IMR-90 (cell line): Measurements from ENCODE around the gene TPD52L2. TPM values are rescaled to one million over a fixed set of nuclear protein-coding genes. Genes with fewer than 3 reads are reported as not detected.

Experiments used
- ATAC-seq: fragments of 200-7000 bp; cut with Tn5 transposase; 2 replicates; pipeline ENCODE4 v1.9.1; 2020; ENCODE audit warnings: low read depth, mild to moderate bottlenecking, moderate library complexity
- BruUV-seq: library from RNA; stranded (reverse); fragments of 400-500 nt; replicated peaks from 2 replicates; lab custom pipeline; 2021; lab: Mats Ljungman, UMichigan
- CTCF ChIA-PET: fragments of 300-600 bp; formaldehyde crosslinking; extraction: SDS; loops from one replicate; lab custom pipeline; 2021; ENCODE audit warnings: antibody characterized with exemption; lab: Yijun Ruan, JAX
- POLR2A ChIA-PET: fragments of 300-600 bp; sonication (Branson Sonifier 250); formaldehyde crosslinking; loops from one replicate; lab custom pipeline; 2022; ENCODE audit warnings: antibody characterized with exemption; ENCODE audit not compliant: unreplicated experiment; lab: Charles Lee
- DNase-seq: peaks from one replicate; pipeline ENCODE4 v3.0.0; 2013
- H2AFZ ChIP-seq: replicated peaks from 2 replicates; pipeline ENCODE3; 2013; ENCODE audit warnings: low read length, mild to moderate bottlenecking; ENCODE audit not compliant: poor library complexity
- H2AK5ac ChIP-seq: 2 replicates; pipeline ENCODE4 v1.6.1; 2013; ENCODE audit warnings: low read depth, low read length, inconsistent platforms
- H2AK9ac ChIP-seq: replicated peaks from 2 replicates; pipeline ENCODE3; 2013; ENCODE audit warnings: mild to moderate bottlenecking, low read depth, low read length, moderate library complexity; ENCODE audit not compliant: poor library complexity
- H2BK120ac ChIP-seq: 2 replicates; pipeline ENCODE4 v1.6.1; 2013; ENCODE audit warnings: low read depth, low read length, inconsistent platforms
- H2BK15ac ChIP-seq: 3 replicates; pipeline ENCODE4 v1.6.1; 2013; ENCODE audit warnings: low read depth, low read length, inconsistent platforms
- H2BK20ac ChIP-seq: 2 replicates; pipeline ENCODE4 v1.6.1; 2013; ENCODE audit warnings: low read depth, mild to moderate bottlenecking, inconsistent platforms, low read length, moderate library complexity
- H2BK5ac ChIP-seq: 2 replicates; pipeline ENCODE4 v1.6.1; 2013; ENCODE audit warnings: mild to moderate bottlenecking, low read depth, low read length, inconsistent platforms; ENCODE audit not compliant: poor library complexity, severe bottlenecking
- H3K14ac ChIP-seq: replicated peaks from 2 replicates; pipeline ENCODE4 v1.6.1; 2013; ENCODE audit warnings: low read depth, low read length, inconsistent platforms
- H3K18ac ChIP-seq: 2 replicates; pipeline ENCODE4 v1.6.1; 2013; ENCODE audit warnings: low read depth, low read length, control low read depth
- H3K23ac ChIP-seq: 2 replicates; pipeline ENCODE4 v1.6.1; 2013; ENCODE audit warnings: low read depth, low read length, inconsistent platforms
- H3K27ac ChIP-seq: 2 replicates; pipeline ENCODE4 v1.5.1; 2013; ENCODE audit warnings: mild to moderate bottlenecking, control low read depth, low read length; ENCODE audit not compliant: insufficient read depth
- H3K27me3 ChIP-seq: 2 replicates; pipeline ENCODE4 v1.6.1; 2013; ENCODE audit warnings: low read length; ENCODE audit not compliant: control insufficient read depth, insufficient read depth
- H3K36me3 ChIP-seq: 2 replicates; pipeline ENCODE4 v1.6.1; 2013; ENCODE audit warnings: low read length, mixed read lengths; ENCODE audit not compliant: control insufficient read depth, insufficient read depth
- H3K4ac ChIP-seq: 2 replicates; pipeline ENCODE4 v1.6.1; 2013; ENCODE audit warnings: low read depth, low read length, inconsistent platforms
- H3K4me1 ChIP-seq: 2 replicates; pipeline ENCODE4 v1.6.1; 2013; ENCODE audit warnings: low read length, mixed read lengths; ENCODE audit not compliant: control insufficient read depth, insufficient read depth
- H3K4me2 ChIP-seq: 2 replicates; pipeline ENCODE4 v1.6.1; 2013; ENCODE audit warnings: low read depth, mild to moderate bottlenecking, control low read depth, low read length, moderate library complexity
- H3K4me3 ChIP-seq: 2 replicates; pipeline ENCODE4 v1.5.1; 2013; ENCODE audit warnings: low read depth, mild to moderate bottlenecking, control low read depth, low read length, moderate library complexity; ENCODE audit not compliant: insufficient read depth
- H3K56ac ChIP-seq: 2 replicates; pipeline ENCODE4 v1.6.1; 2013; ENCODE audit warnings: low read length, inconsistent platforms; ENCODE audit not compliant: insufficient read depth; ENCODE audit errors: extremely low read depth
- H3K79me1 ChIP-seq, 2 experiments: 2 replicates each; pipeline ENCODE4 v1.6.1; 2013; ENCODE audit warnings: low read length in 2 of 2, inconsistent platforms in 1 of 2, low read depth in 1 of 2
- H3K9ac ChIP-seq: 2 replicates; pipeline ENCODE4 v1.6.1; 2013; ENCODE audit warnings: low read depth, low read length, control low read depth
- H3K9me1 ChIP-seq: 2 replicates; pipeline ENCODE4 v1.6.1; 2013; ENCODE audit warnings: low read length, inconsistent platforms; ENCODE audit not compliant: insufficient read depth
- H3K9me3 ChIP-seq: 2 replicates; pipeline ENCODE4 v1.6.1; 2013; ENCODE audit warnings: low read length; ENCODE audit not compliant: control insufficient read depth, insufficient read depth
- H4K20me1 ChIP-seq: 2 replicates; pipeline ENCODE4 v1.6.1; 2013; ENCODE audit warnings: low read length, inconsistent platforms; ENCODE audit not compliant: insufficient read depth
- H4K5ac ChIP-seq: 2 replicates; pipeline ENCODE4 v1.6.1; 2013; ENCODE audit warnings: mild to moderate bottlenecking, low read depth, low read length, control low read depth
- H4K8ac ChIP-seq, 2 experiments: 2 replicates each; pipeline ENCODE4 v1.6.1; 2013; ENCODE audit warnings: low read depth in 2 of 2, low read length in 2 of 2, control low read depth in 1 of 2, inconsistent platforms in 1 of 2
- H4K91ac ChIP-seq: 2 replicates; pipeline ENCODE4 v1.6.1; 2013; ENCODE audit warnings: low read depth, low read length, inconsistent platforms; ENCODE audit not compliant: insufficient read depth
- BHLHE40 ChIP-seq: fragments of 150-350 bp; IDR thresholded peaks from 2 replicates; pipeline ENCODE4 v1.6.1; 2016; ENCODE audit warnings: mild to moderate bottlenecking, low read depth, low read length
- CEBPB ChIP-seq: IDR thresholded peaks from 2 replicates; pipeline ENCODE4 v1.6.1; 2012; ENCODE audit warnings: low read depth, low read length, improper control_type of control experiment
- CHD1 ChIP-seq: IDR thresholded peaks from 2 replicates; pipeline ENCODE4 v1.6.1; 2012; ENCODE audit warnings: low read depth, low read length, improper control_type of control experiment
- FOS ChIP-seq: fragments of 150-350 bp; IDR thresholded peaks from 2 replicates; pipeline ENCODE4 v1.6.1; 2016; ENCODE audit warnings: low read depth, low read length
- MAFK ChIP-seq: IDR thresholded peaks from 2 replicates; pipeline ENCODE4 v1.6.1; 2012; ENCODE audit warnings: low read depth, low read length, improper control_type of control experiment
- MAZ ChIP-seq: IDR thresholded peaks from 2 replicates; pipeline ENCODE4 v1.6.1; 2012; ENCODE audit warnings: low read depth, mild to moderate bottlenecking, low read length, improper control_type of control experiment, moderate library complexity, borderline replicate concordance
- MXI1 ChIP-seq: IDR thresholded peaks from 2 replicates; pipeline ENCODE4 v1.6.1; 2012; ENCODE audit warnings: low read depth, mild to moderate bottlenecking, low read length, moderate library complexity, borderline replicate concordance
- NFE2L2 ChIP-seq: fragments of 150-350 bp; IDR thresholded peaks from 2 replicates; pipeline ENCODE4 v1.6.1; 2016; ENCODE audit warnings: low read depth, mild to moderate bottlenecking, low read length
- POLR2A ChIP-seq: IDR thresholded peaks from 2 replicates; pipeline ENCODE4 v1.6.1; 2012; ENCODE audit warnings: mild to moderate bottlenecking, low read depth, low read length
- RAD21 ChIP-seq: IDR thresholded peaks from 2 replicates; pipeline ENCODE4 v1.6.1; 2012; ENCODE audit warnings: low read length, improper control_type of control experiment
- RCOR1 ChIP-seq: IDR thresholded peaks from 2 replicates; pipeline ENCODE4 v1.6.1; 2012; ENCODE audit warnings: mild to moderate bottlenecking, low read length, improper control_type of control experiment; ENCODE audit not compliant: insufficient replicate concordance
- RFX5 ChIP-seq: IDR thresholded peaks from 2 replicates; pipeline ENCODE4 v1.8.0; 2012; ENCODE audit warnings: low read depth, mild to moderate bottlenecking, low read length, moderate library complexity
- SMC3 ChIP-seq: fragments of 150-350 bp; IDR thresholded peaks from 2 replicates; pipeline ENCODE4 v1.6.1; 2016; ENCODE audit warnings: low read depth, mild to moderate bottlenecking, antibody characterized with exemption, low read length, moderate library complexity
- WGBS, 2 experiments: methylation state at CpG; one replicate each; pipeline versions ENCODE4 v1.1.5 to v1.1.7; 2013; ENCODE audit warnings: missing lambda C conversion rate in 2 of 2; ENCODE audit not compliant: insufficient read length in 1 of 2; ENCODE audit errors: extremely low coverage in 2 of 2; 5-methylcytosine and 5-hydroxymethylcytosine counted together
- dilution Hi-C: fragments of 300-500 bp; cut with HindIII; formaldehyde crosslinking; loops from one replicate; pipeline ENCODE4 v1.14.3; 2018; ENCODE audit warnings: low sequenced_read_pairs; ENCODE audit not compliant: unreplicated experiment
- in situ Hi-C: fragments of 300-500 bp; cut with MboI; formaldehyde crosslinking; loops from 3 replicates; pipeline ENCODE4 v1.14.3; 2019; ENCODE audit warnings: low sequenced_read_pairs, inconsistent platforms, mixed read lengths
- intact Hi-C: fragments of 100-400 bp; cut with micrococcal nuclease; formaldehyde crosslinking; loops from 2 replicates; pipeline ENCODE4 v1.10.0; 2022
- polyA plus RNA-seq, 3 experiments: library from polyadenylated mRNA; depleted of rRNA; stranded (reverse); fragments of >200 nt; gene quantifications; 2 replicates each; pipeline ENCODE4 v1.2.3, GENCODE V29; 2012; ENCODE audit warnings: low replicate concordance in 1 of 3
- total RNA-seq: library from RNA; depleted of rRNA; stranded (reverse); fragments of >200 nt; gene quantifications from 2 replicates; pipeline ENCODE4 v1.2.3, GENCODE V29; 2012
- TF ChIP-seq, protein P1 (sequence below): fragments of 150-350 bp; IDR thresholded peaks from 2 replicates; pipeline ENCODE4 v1.6.1; 2017; ENCODE audit warnings: mild to moderate bottlenecking, antibody characterized with exemption, low read length, low read depth
- TF ChIP-seq, protein P2 (sequence below): fragments of 150-350 bp; IDR thresholded peaks from 2 replicates; pipeline ENCODE4 v1.6.1; 2016; ENCODE audit warnings: low read depth, mild to moderate bottlenecking, low read length, moderate library complexity, borderline replicate concordance
- TF ChIP-seq, protein P3 (sequence below): conservative IDR thresholded peaks from 2 replicates; pipeline ENCODE4 v1.5.1; 2012; ENCODE audit warnings: mild to moderate bottlenecking, low read depth, low read length, improper control_type of control experiment

TPD52L2 gene
- total and polyA plus RNA-seq, 2 of the 4 experiments (the other 2 are of a cell fraction), result 113 to 189 TPM

DNA sequence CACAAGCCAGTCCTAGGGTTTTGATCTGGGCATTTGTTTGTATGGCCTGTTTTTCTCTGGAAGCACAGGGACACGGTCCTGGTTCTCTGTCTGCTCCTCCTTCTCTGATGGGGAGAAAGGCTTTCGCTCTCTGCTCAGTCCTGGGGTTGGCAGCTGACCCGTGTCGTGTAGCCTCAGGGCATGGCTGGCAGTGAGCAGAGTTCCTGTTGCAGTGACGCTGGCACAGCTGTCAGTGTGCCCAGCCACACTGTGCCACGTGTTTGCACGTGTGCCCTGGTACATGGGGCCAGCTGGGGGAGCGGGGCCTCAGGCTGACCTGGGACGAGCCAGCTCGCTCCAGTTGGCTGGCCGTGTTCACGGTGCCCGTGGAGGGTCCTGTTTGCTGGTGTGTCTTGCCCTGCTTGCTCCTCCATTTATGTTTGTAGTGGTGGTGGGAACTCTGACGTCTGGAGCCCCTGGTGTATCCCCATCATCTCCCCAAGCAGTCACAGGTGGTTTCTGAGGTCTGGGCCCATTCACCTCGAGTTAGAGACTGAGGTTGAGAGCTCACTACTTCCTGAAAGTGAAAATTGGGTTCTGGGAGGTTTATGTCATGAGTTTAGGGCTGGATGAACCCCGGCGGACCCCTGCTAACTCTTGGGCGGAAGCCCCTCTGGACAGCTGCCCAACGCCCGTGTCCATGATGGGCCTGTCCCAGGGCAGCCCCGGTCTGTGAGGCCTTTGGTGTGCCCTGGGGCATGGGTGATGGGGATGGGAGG is 19.6 kb downstream of the TPD52L2 start:
- Histone ChIP-seq H3K27ac (no peak overlapping the region), H2BK120ac (no peak overlapping the region), H3K18ac (no peak overlapping the region), H2AK9ac (no peak overlapping the region), H3K9me1 (peaks cover 8% of the 10 kb centered on the region), H3K27me3 (no peaks in the 10 kb centered on the region), H2BK15ac (no peak overlapping the region), H2BK20ac (no peak overlapping the region), H2AFZ (no peak overlapping the region), H4K5ac (no peak overlapping the region), H3K36me3 (peaks cover 72% of the 10 kb centered on the region), H3K23ac (no peak overlapping the region), H4K91ac (no peak overlapping the region), H3K4me2 (no peak overlapping the region), H3K4me1 (peaks cover 5% of the 10 kb centered on the region), H3K14ac (no peak overlapping the region), H3K56ac (no peak overlapping the region), H3K4me3 (no peak overlapping the region), H4K8ac (no peak overlapping the region), H2AK5ac (no peak overlapping the region), H3K79me1 (peaks cover 30 to 70% of the 10 kb centered on the region in 2 experiments), H3K4ac (no peak overlapping the region), H2BK5ac (no peak overlapping the region), H4K20me1 (peaks cover 78% of the 10 kb centered on the region), H3K9me3 (no peaks in the 10 kb centered on the region), H3K9ac (no peak overlapping the region)
- POLR2A ChIA-PET, result no interaction called here
- DNase-seq (no peak), ATAC-seq (no peak)
- TF ChIP-seq RCOR1, result no peak
- no peak for TF ChIP-seq CHD1
- no peak for TF ChIP-seq POLR2A
- no peak for TF ChIP-seq MAFK
- TF ChIP-seq, protein P1, sequence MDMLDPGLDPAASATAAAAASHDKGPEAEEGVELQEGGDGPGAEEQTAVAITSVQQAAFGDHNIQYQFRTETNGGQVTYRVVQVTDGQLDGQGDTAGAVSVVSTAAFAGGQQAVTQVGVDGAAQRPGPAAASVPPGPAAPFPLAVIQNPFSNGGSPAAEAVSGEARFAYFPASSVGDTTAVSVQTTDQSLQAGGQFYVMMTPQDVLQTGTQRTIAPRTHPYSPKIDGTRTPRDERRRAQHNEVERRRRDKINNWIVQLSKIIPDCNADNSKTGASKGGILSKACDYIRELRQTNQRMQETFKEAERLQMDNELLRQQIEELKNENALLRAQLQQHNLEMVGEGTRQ, result no peak
- TF ChIP-seq CEBPB, result no peak
- no peak for TF ChIP-seq RAD21
- no peak for TF ChIP-seq BHLHE40
- TF ChIP-seq SMC3, result no peak
- no peak for TF ChIP-seq RFX5
- TF ChIP-seq MXI1, result no peak
- TF ChIP-seq FOS, result no peak
- TF ChIP-seq NFE2L2, result no peak
- TF ChIP-seq, protein P2, sequence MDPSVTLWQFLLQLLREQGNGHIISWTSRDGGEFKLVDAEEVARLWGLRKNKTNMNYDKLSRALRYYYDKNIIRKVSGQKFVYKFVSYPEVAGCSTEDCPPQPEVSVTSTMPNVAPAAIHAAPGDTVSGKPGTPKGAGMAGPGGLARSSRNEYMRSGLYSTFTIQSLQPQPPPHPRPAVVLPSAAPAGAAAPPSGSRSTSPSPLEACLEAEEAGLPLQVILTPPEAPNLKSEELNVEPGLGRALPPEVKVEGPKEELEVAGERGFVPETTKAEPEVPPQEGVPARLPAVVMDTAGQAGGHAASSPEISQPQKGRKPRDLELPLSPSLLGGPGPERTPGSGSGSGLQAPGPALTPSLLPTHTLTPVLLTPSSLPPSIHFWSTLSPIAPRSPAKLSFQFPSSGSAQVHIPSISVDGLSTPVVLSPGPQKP, result no peak
- no peak for TF ChIP-seq MAZ
- TF ChIP-seq, protein P3, sequence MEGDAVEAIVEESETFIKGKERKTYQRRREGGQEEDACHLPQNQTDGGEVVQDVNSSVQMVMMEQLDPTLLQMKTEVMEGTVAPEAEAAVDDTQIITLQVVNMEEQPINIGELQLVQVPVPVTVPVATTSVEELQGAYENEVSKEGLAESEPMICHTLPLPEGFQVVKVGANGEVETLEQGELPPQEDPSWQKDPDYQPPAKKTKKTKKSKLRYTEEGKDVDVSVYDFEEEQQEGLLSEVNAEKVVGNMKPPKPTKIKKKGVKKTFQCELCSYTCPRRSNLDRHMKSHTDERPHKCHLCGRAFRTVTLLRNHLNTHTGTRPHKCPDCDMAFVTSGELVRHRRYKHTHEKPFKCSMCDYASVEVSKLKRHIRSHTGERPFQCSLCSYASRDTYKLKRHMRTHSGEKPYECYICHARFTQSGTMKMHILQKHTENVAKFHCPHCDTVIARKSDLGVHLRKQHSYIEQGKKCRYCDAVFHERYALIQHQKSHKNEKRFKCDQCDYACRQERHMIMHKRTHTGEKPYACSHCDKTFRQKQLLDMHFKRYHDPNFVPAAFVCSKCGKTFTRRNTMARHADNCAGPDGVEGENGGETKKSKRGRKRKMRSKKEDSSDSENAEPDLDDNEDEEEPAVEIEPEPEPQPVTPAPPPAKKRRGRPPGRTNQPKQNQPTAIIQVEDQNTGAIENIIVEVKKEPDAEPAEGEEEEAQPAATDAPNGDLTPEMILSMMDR, result no peak
- WGBS, 2 experiments, result 89% methylated on average over 5 of the region's 21 CpGs; no CpG with 5 or more reads in 1 of the 2 experiments
- intact Hi-C loops, result no loop called here
- CTCF ChIA-PET, result no interaction called here
- dilution Hi-C loops, result no loop called here
- in situ Hi-C loops, result no loop called here
- BruUV-seq, result no TSS peak
